Transverse colon (tissue), 4 donors: ENCODE data around the gene LPAR1. TPM values are rescaled to one million over a fixed set of nuclear protein-coding genes. Genes with fewer than 3 reads are reported as not detected.

ENCODE experiments used
- DNase-seq: peaks from one replicate; pipeline ENCODE4 v3.0.0-alpha.2; 2019
- H3K27ac ChIP-seq, 4 donors: fragments of 200-600 bp; sonication (generic); 2 replicates each; pipeline ENCODE4 v1.5.1; 2016 to 2018; ENCODE audit warnings: inconsistent platforms in 4 of 4
- H3K27me3 ChIP-seq: fragments of 200-600 bp; sonication (generic); 2 replicates; pipeline ENCODE4 v1.5.1; 2017; ENCODE audit warnings: inconsistent platforms
- H3K36me3 ChIP-seq, 4 donors: fragments of 200-600 bp; sonication (generic); 2 replicates each; pipeline ENCODE4 v1.5.1; 2017 to 2019; ENCODE audit warnings: inconsistent platforms in 4 of 4
- H3K4me1 ChIP-seq, 4 donors: fragments of 200-600 bp; sonication (generic); 2 replicates each; pipeline ENCODE4 v1.5.1; 2017 to 2020; ENCODE audit warnings: inconsistent platforms in 4 of 4
- H3K4me3 ChIP-seq, 4 donors: fragments of 200-600 bp; sonication (generic); 1 replicate in 1 of 4; 2 replicates in 3 of 4; pipeline versions ENCODE4 v1.5.1 to v1.6.1; 2017 to 2019; ENCODE audit warnings: inconsistent platforms in 4 of 4
- H3K9me3 ChIP-seq, 2 donors: fragments of 200-600 bp; sonication (generic); 2 replicates each; pipeline ENCODE4 v1.5.1; 2017 to 2019; ENCODE audit warnings: inconsistent platforms in 2 of 2
- CTCF ChIP-seq, 5 experiments: fragments of 200-600 bp in 3 of 5; fragments of 450-650 bp in 2 of 5; sonication (generic) in 3 of 5; IDR thresholded peaks; 1 replicate in 2 of 5; 2 replicates in 3 of 5; pipeline ENCODE4 v1.5.1; 2016 to 2017; ENCODE audit warnings: antibody characterized with exemption in 5 of 5, inconsistent platforms in 3 of 5, mild to moderate bottlenecking in 2 of 5, moderate library complexity in 1 of 5
- EP300 ChIP-seq: sonication (generic); formaldehyde crosslinking; IDR thresholded peaks from one replicate; pipeline ENCODE4 v1.6.1; 2017; ENCODE audit warnings: antibody characterized with exemption, low read depth
- POLR2A ChIP-seq: fragments of 450-650 bp; IDR thresholded peaks from one replicate; pipeline ENCODE4 v1.6.1; 2016; ENCODE audit warnings: antibody characterized with exemption, mild to moderate bottlenecking, moderate library complexity
- POLR2AphosphoS5 ChIP-seq, 3 donors: sonication (generic); formaldehyde crosslinking; IDR thresholded peaks; one replicate each; pipeline ENCODE4 v1.6.1; 2016; ENCODE audit warnings: antibody characterized with exemption in 3 of 3
- WGBS, 2 donors: methylation state at CpG; one replicate each; pipeline ENCODE4 v1.1.5; 2018; ENCODE audit warnings: low coverage in 1 of 2; 5-methylcytosine and 5-hydroxymethylcytosine counted together
- in situ Hi-C, 4 donors: fragments of 200-750 bp; cut with MboI; loops; one replicate each; pipeline versions ENCODE4 v1.15.0 to v1.15.1; 2017; ENCODE audit warnings: low sequenced_read_pairs in 3 of 4, low pct_ligation_motif_present in 1 of 4, low pct_unique_long_range_greater_than_20kb in 1 of 4
- intact Hi-C: fragments of 100-400 bp; cut with DNase I; formaldehyde crosslinking; loops from one replicate; pipeline ENCODE4 v1.15.1; 2023; ENCODE audit warnings: low total_unique reads
- total RNA-seq, 4 donors: library from RNA; depleted of rRNA; stranded (reverse); fragments of >200 nt; gene quantifications; one replicate each; pipeline ENCODE4 v1.1.0, GENCODE V29; 2016

LPAR1 gene
- total RNA-seq, 4 donors from 2014 or later: 27.1 to 34.4 (median 28.7) TPM

GRCh38 chr9:111065414-111065813 lies 27.1 kb upstream of the LPAR1 start:
- intact Hi-C loops: no loop called here
- Histone ChIP-seq H3K27ac (no peak overlapping the region), H3K36me3 (no peaks in the 10 kb centered on the region), H3K27me3 (peaks cover 3% of the 10 kb centered on the region), H3K4me3 (no peak overlapping the region), H3K9me3 (no peaks in the 10 kb centered on the region), H3K4me1 (peaks cover 0 to 11% (median 0%) of the 10 kb centered on the region in 4 donors)
- in situ Hi-C loops: no loop called here
- WGBS, 2 donors: 69 to 70% methylated on average over 4 of the region's 4 CpGs
- no peak for DNase-seq
- TF ChIP-seq EP300: no peak
- no peak for TF ChIP-seq CTCF (IDR thresholded peaks at IDR 0.05)
- TF ChIP-seq POLR2AphosphoS5 (IDR thresholded peaks at IDR 0.05): no peak
- no peak for TF ChIP-seq POLR2A

GRCh38 chr9:111064160-111064837 lies 26.0 kb upstream of the LPAR1 start:
- H3K36me3 ChIP-seq: no peaks in the 10 kb centered on the region
- in situ Hi-C loops: no loop called here
- no peak overlapping the region for H3K27ac ChIP-seq
- TF ChIP-seq POLR2A (no peak), POLR2AphosphoS5 (IDR thresholded peaks at IDR 0.05) (no peak), CTCF (IDR thresholded peaks at IDR 0.05) (no peak), EP300 (no peak)
- H3K9me3 ChIP-seq: no peaks in the 10 kb centered on the region
- no peak for DNase-seq
- peaks cover 0 to 11% (median 0%) of the 10 kb centered on the region in 4 donors for H3K4me1 ChIP-seq
- peaks cover 3% of the 10 kb centered on the region for H3K27me3 ChIP-seq
- intact Hi-C loops: no loop called here
- WGBS, 2 donors: 74 to 76% methylated on average over 7 of the region's 7 CpGs
- H3K4me3 ChIP-seq: no peak overlapping the region

GRCh38 chr9:111063332-111063731 lies 25.1 kb upstream of the LPAR1 start:
- H3K27ac ChIP-seq: no peak overlapping the region
- H3K4me3 ChIP-seq: no peak overlapping the region
- peaks cover 0 to 10% (median 0%) of the 10 kb centered on the region in 4 donors for H3K4me1 ChIP-seq
- TF ChIP-seq CTCF (IDR thresholded peaks at IDR 0.05): no peak
- TF ChIP-seq POLR2A: no peak
- TF ChIP-seq EP300: no peak
- TF ChIP-seq POLR2AphosphoS5 (IDR thresholded peaks at IDR 0.05): no peak
- in situ Hi-C loops (no loop called here), intact Hi-C loops (no loop called here)
- no peaks in the 10 kb centered on the region for H3K9me3 ChIP-seq
- no peak for DNase-seq
- peaks cover 3% of the 10 kb centered on the region for H3K27me3 ChIP-seq
- WGBS, 2 donors: 70 to 79% methylated on average over 3 of the region's 3 CpGs
- H3K36me3 ChIP-seq: no peaks in the 10 kb centered on the region

GRCh38 chr9:111058166-111058565 lies 19.9 kb upstream of the LPAR1 start:
- Histone ChIP-seq H3K4me3 (no peak overlapping the region), H3K27ac (no peak overlapping the region), H3K9me3 (no peaks in the 10 kb centered on the region), H3K4me1 (peaks cover 0 to 7% (median 0%) of the 10 kb centered on the region in 4 donors), H3K27me3 (peaks cover 3% of the 10 kb centered on the region), H3K36me3 (no peaks in the 10 kb centered on the region)
- no peak for DNase-seq
- intact Hi-C loops: no loop called here
- TF ChIP-seq CTCF (IDR thresholded peaks at IDR 0.05) (no peak), POLR2A (no peak), EP300 (no peak), POLR2AphosphoS5 (IDR thresholded peaks at IDR 0.05) (no peak)
- 63 to 87% methylated on average over 3 of the region's 3 CpGs for WGBS, 2 donors
- in situ Hi-C loops: no loop called here
